Measurements from ENCODE around the gene ANGEL2.
A peak's percentile ranks its signal among the peaks of the same experiment; 100 is the strongest.

Gene ANGEL2

DNA sequence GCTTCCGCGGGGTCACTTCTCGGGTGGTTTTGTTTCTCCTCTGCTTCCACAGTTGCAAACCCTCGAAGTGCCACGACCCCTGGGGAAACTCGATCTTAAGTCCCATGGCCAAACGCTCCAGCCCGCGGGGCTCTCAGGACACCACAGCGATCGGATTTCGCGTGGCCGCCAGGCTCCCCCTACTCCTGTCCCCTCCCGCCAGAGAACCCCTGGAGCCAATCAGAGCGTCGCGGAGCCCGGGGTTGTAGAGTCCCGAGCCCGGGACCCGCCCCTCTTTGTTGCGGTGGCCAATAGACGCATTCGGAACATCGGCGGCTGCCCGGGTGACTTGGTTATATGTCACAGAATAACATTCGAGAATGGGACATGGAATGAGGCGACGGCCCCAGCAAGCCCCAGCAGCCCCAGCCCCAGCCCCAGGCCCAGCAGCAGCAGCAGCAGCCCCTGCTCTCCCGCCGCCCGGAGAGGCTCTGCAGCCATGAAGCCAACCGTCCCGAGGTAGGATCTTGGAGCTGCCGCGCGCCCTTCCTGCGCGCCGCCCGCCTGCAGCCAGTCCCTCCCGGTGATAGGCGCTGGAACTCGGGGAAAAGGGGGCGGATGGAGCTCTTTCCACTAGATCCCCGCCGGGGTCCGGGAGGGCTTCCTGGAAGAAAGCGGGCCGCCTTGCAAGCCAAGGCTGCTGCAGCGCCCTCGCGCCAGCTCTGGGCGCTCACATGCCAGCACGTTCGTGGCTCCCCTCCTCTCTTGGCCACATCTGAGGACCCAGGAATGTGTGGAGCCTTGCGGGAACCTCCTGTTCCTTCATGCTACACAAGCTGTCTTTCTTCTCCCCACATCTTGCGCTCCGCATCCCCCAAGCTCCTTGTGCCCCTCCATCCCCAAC is 65.2 kb downstream of the ANGEL2 start, which contains the start of gene VASH2:
Gene VASH2 (plus strand): TSS at position 299 of the 883 bp plus-strand sequence. CDS start 1,002 bp downstream, outside the sequence.
- DNase-seq = peak; percentile 59

DNA sequence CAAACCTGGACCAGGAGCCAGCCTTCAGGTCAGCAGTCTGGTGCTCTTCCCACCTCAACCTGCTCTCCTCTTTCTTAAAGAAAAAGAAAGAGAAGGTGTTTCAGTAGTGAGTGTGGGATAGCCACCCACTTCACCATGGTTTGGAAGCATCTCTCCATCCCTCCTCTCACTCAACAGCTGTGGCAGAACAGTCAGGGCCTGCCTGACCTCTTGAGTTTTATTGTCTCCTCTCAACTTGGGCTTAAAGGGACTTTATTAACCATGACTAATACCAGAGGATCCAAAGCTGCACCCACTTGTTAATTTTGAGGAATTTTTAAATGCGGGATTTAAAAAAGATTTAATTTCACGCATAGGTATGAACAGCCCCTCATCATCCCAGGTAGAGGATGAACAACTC is 65.9 kb downstream of the ANGEL2 start:
- DNase-seq = no peak

DNA sequence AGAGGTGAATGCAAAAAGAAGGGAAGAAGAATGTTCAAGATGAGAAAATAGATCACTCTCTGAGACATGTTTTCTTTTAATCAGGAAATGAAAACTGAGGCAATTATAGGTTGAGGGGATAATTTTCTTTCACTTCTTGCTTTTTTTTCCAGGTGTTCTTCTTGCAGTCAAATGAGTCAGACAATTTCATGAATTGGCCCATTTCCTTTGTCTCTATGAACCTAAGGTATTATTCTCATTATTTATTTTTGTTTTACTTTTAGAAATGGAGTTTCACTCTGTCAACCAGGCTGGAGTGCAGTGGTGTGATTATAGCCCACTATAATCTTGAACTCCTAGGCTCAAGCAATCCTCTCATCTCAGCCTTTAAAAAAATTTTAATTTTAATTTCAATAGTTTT is 68.8 kb downstream of the ANGEL2 start:
- DNase-seq = no peak

DNA sequence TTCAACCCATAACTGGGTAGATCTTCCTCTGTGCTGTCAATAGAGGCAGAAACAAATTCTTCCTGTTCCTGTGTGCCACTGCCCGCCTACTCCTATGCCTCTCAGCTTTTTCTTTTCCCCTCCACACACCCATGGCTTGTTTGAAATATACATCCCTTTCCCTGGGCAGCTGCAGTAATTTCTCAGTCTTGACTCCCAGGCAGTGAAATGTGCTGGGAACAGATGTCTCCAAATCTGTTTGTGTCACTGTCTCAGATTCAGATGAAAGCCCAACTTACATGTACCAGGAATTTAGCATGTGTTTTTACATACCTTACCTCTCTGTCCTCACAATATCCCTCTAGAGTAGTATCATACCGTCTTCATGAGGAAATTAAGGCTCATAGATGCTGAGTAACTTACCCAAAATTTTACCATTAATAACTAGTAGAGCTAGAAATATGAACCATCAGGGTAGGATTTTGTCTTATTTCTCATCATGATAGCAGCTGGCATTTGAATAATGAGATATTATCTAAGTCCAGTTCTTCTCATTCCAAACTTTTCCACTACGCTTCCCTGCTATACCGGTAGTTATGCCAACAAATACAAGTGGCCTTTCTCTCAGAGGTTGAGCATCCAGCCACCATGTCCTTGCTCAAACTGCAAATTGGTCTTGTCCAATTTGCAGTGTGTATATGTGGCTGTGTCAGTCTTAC is 70.1 kb downstream of the ANGEL2 start:
- no peak for DNase-seq

DNA sequence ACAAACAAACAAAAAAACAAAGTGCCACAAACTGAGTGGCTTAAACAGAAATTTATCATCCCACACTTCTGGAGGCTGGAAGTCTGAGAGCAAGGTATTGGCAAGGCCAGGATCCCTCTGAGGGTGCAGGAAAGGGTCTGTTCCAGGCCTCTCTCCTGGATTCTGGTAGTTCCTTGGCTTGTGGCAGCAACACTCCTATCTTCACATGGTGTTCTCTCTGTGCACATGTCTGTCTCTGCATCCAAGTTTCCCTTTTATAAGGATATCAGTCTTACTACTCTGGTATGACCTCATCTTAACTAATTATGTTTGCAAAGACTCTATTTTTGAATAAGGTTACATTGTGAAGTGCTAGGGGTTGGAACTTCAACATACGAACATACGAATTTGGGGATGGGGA is 70.6 kb downstream of the ANGEL2 start:
- DNase-seq = no peak

DNA sequence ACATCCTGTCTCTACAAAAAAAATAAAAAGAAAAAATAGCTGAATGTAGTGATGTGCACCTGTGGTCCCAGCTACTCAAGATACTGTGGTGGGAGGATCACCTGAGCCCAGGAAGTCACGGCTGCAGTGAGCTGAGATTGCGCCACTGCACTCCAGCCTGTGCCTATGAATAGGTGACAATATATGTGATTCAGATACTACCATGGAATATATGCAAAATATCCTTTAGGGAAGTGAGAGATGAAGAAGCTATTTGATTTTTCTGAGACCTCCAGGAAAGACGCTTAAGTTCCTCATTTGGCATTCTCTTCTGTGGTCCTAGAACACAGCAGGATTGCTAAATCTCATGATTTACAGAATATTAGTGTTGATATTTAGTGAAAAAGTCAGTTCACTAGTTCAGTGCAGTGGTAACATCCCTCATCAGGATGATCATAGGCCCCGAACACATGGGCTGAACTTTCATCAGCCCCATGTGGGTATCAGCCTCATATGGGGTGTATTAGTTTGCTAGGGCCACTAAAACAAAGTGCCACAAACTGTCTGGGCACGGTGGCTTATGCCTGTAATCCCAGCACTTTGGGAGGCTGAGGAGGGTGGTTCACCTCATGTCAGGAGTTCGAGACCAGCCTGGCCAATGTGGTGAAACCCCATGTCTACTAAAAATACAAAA is 71.3 kb downstream of the ANGEL2 start:
- no peak for DNase-seq

DNA sequence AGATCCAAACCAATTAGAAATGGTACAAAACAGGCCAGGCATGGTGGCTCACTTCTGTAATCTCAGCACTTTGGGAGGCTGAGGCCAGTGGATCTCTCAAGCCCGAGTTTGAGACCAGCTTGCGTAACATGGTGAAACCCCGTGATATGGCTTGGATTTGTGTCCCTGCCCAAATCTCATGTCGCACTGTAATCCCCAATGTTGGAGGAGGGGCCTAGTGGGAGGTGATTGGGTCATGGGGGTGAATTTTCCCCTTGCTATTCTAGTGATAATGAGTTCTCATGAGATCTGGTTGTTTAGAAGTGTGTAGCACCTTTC is 72.3 kb downstream of the ANGEL2 start:
- no peak for DNase-seq

DNA sequence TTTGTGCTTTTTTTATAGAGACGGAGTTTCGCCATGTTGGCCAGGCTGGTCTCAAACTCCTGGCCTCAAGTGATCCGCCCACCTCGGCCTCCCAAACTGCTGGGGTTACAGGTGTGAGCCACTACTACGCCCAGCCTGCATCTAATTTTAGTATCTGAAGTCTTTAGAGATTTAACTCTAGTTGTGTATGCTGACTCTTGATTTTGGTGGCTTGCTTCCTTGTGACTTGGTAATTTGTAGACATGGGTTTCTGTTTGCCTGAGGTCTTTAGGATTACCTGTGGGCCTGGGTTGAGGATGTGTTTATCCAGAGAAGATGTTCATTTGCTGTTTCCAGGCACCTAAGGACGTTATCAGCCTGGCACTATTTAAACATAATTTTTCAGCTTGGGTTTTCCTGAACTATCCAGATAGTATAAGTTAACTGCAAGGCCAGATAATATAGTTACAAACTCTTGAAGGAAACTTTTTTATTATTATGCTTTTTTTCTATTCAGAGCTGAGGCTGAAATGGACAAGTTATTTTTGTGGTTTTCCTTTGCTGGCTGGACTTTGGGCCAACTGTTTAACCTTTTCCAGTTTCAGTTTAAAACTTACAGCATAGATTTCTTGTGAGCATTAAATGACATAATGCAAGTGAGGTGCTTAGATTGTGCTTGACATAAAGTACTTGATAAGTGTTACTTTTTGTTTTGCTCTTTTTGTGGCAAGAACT is 72.8 kb downstream of the ANGEL2 start:
- no peak for DNase-seq

Measured in CD4-positive, alpha-beta T cell treated with Interleukin-10 for 1 hour (primary cell).